GM12878 (cell line): ENCODE measurements around the gene SRRM5. TPM values are rescaled to one million over a fixed set of nuclear protein-coding genes. Genes with fewer than 3 reads are reported as not detected.

ENCODE experiments used
- ATAC-seq: fragments of 200-7000 bp; cut with Tn5 transposase; 3 replicates; pipeline ENCODE4 v1.9.1; 2020; ENCODE audit warnings: mild to moderate bottlenecking, moderate library complexity
- BruUV-seq: library from RNA; stranded (reverse); fragments of 400-500 nt; replicated peaks from 2 replicates; lab custom pipeline; 2021; lab: Mats Ljungman, UMichigan
- CTCF ChIA-PET: fragments of 300-600 bp; sonication (Branson Sonifier 250); formaldehyde crosslinking; extraction: SDS; loops from one replicate; lab custom pipeline; 2021; ENCODE audit warnings: inconsistent platforms; lab: Yijun Ruan, JAX
- POLR2A ChIA-PET: fragments of 350-600 bp; formaldehyde crosslinking; extraction: SDS; loops from one replicate; lab custom pipeline; 2021; ENCODE audit warnings: inconsistent platforms; lab: Charles Lee
- RAD21 ChIA-PET: fragments of 300-600 bp; sonication (Branson Sonifier 250); formaldehyde crosslinking; loops from one replicate; lab custom pipeline; 2023; ENCODE audit warnings: antibody characterized with exemption; ENCODE audit not compliant: unreplicated experiment; lab: Charles Lee
- SMC1A ChIA-PET: fragments of 300-600 bp; sonication (Branson Sonifier 250); formaldehyde crosslinking; loops from one replicate; lab custom pipeline; 2023; ENCODE audit not compliant: unreplicated experiment, uncharacterized antibody; lab: Charles Lee
- DNase-seq: peaks from one replicate; pipeline ENCODE4 v3.0.0-alpha.2; 2011; ENCODE audit warnings: low read depth, low spot score
- FAIRE-seq: peaks from 3 replicates; lab custom pipeline; 2011; peaks lifted over from hg19 to GRCh38; lab: Jason Lieb, UNC
- H2AFZ ChIP-seq: 2 replicates; pipeline ENCODE4 v1.6.0; 2011; ENCODE audit warnings: low read depth, low read length, control low read depth; ENCODE audit not compliant: control insufficient read depth
- H3K27ac ChIP-seq: 2 replicates; pipeline ENCODE4 v1.5.1; 2011; ENCODE audit warnings: control low read depth; ENCODE audit not compliant: control insufficient read depth, insufficient read depth
- H3K27me3 ChIP-seq, 2 experiments: replicated peaks in 1 of 2; 2 replicates each; pipeline versions ENCODE4 v1.6.0 to v1.6.1; 2011; ENCODE audit warnings: low read length in 1 of 2; ENCODE audit not compliant: control insufficient read depth in 2 of 2, insufficient read depth in 2 of 2
- H3K36me3 ChIP-seq, 2 experiments: 2 replicates each; pipeline ENCODE4 v1.5.1; 2011; ENCODE audit warnings: low read length in 1 of 2; ENCODE audit not compliant: control insufficient read depth in 2 of 2, insufficient read depth in 2 of 2
- H3K4me1 ChIP-seq: 2 replicates; pipeline ENCODE4 v1.6.1; 2011; ENCODE audit warnings: mild to moderate bottlenecking, low read length, moderate library complexity, mixed read lengths; ENCODE audit not compliant: control insufficient read depth, insufficient read depth
- H3K4me2 ChIP-seq: 2 replicates; pipeline ENCODE4 v1.6.0; 2011; ENCODE audit warnings: control low read depth; ENCODE audit not compliant: control insufficient read depth, insufficient read depth
- H3K4me3 ChIP-seq: fragments of 200-600 bp; sonication (generic); 2 replicates; pipeline ENCODE4 v1.5.1; 2016
- H3K79me2 ChIP-seq: 2 replicates; pipeline ENCODE4 v1.6.0; 2011; ENCODE audit warnings: low read length; ENCODE audit not compliant: control insufficient read depth, insufficient read depth
- H3K9ac ChIP-seq: 2 replicates; pipeline ENCODE4 v1.8.0; 2011; ENCODE audit warnings: low read length, control low read depth, mixed read lengths; ENCODE audit not compliant: control insufficient read depth, insufficient read depth
- H3K9me3 ChIP-seq: replicated peaks from 3 replicates; pipeline ENCODE4 v1.5.1; 2011; ENCODE audit warnings: mild to moderate bottlenecking, low read length; ENCODE audit not compliant: control insufficient read depth, insufficient read depth
- H4K20me1 ChIP-seq: 2 replicates; pipeline ENCODE4 v1.6.0; 2011; ENCODE audit not compliant: control insufficient read depth, insufficient read depth
- BMI1 ChIP-seq: fragments of 450-650 bp; IDR thresholded peaks from 2 replicates; pipeline ENCODE4 v1.6.1; 2016; ENCODE audit warnings: mild to moderate bottlenecking, moderate library complexity, borderline replicate concordance
- EGR1 ChIP-seq, 2 experiments: IDR thresholded peaks; 1 replicate in 1 of 2; 2 replicates in 1 of 2; pipeline ENCODE4 v1.6.1; 2011 to 2012; ENCODE audit warnings: low read depth in 2 of 2, low read length in 2 of 2, borderline replicate concordance in 1 of 2, mild to moderate bottlenecking in 1 of 2, moderate library complexity in 1 of 2
- FOS ChIP-seq: IDR thresholded peaks from 3 replicates; pipeline ENCODE4 v1.6.1; 2011; ENCODE audit warnings: borderline replicate concordance; ENCODE audit not compliant: insufficient read length; ENCODE audit errors: extremely low read depth
- HDAC2 ChIP-seq: fragments of 200-600 bp; sonication (generic); IDR thresholded peaks from 2 replicates; pipeline ENCODE4 v1.6.1; 2017
- JUND ChIP-seq: IDR thresholded peaks from 2 replicates; pipeline ENCODE4 v1.6.1; 2012; ENCODE audit warnings: low read depth, mild to moderate bottlenecking, low read length, improper control_type of control experiment, moderate library complexity
- PML ChIP-seq: IDR thresholded peaks from 2 replicates; pipeline ENCODE4 v1.6.1; 2012; ENCODE audit warnings: low read length, inconsistent platforms
- RUNX3 ChIP-seq: IDR thresholded peaks from 2 replicates; pipeline ENCODE4 v1.6.1; 2012; ENCODE audit warnings: low read length, inconsistent platforms
- SIN3A ChIP-seq: IDR thresholded peaks from 2 replicates; pipeline ENCODE4 v1.6.1; 2012; ENCODE audit warnings: low read depth, low read length, improper control_type of control experiment
- SP1 ChIP-seq: IDR thresholded peaks from one replicate; pipeline ENCODE4 v1.6.1; 2011; ENCODE audit warnings: low read depth, low read length
- TBL1XR1 ChIP-seq: IDR thresholded peaks from 2 replicates; pipeline ENCODE4 v1.6.1; 2012; ENCODE audit warnings: low read depth, low read length, improper control_type of control experiment
- ZBTB11 ChIP-seq: fragments of 450-650 bp; formaldehyde crosslinking; IDR thresholded peaks from 2 replicates; pipeline ENCODE4 v1.5.0; 2022; ENCODE audit warnings: mild to moderate bottlenecking, missing genetic modification characterization
- WGBS: methylation state at CpG from one replicate; pipeline ENCODE4 v1.1.6; 2016; ENCODE audit warnings: low lambda C conversion rate; ENCODE audit not compliant: insufficient replicate concordance, insufficient coverage; ENCODE audit errors: missing lambda C conversion rate; 5-methylcytosine and 5-hydroxymethylcytosine counted together
- in situ Hi-C: fragments of 300-500 bp; cut with MboI; formaldehyde crosslinking; loops from 9 replicates; pipeline ENCODE4 v1.14.3; 2018; ENCODE audit warnings: mixed read lengths
- intact Hi-C: fragments of 100-400 bp; cut with micrococcal nuclease; formaldehyde crosslinking; loops from one replicate; pipeline ENCODE4 v1.14.2; 2022; ENCODE audit not compliant: unreplicated experiment
- polyA plus RNA-seq, 11 experiments: library from polyadenylated mRNA; depleted of rRNA in 4 of 11; unstranded in 6 of 11; stranded (reverse) in 5 of 11; fragments of >200 nt; fragmentation: Nextera tagmentation in 4 of 11; fragmentation: Illumina TruSeq in 1 of 11; extraction: Ambion mirVana in 4 of 11; extraction: Trizol in 1 of 11; gene quantifications; 1 replicate in 1 of 11; 2 replicates in 10 of 11; pipeline versions ENCODE4 v1.2.1 to v1.2.3, GENCODE V29; 2011 to 2016; ENCODE audit warnings: inconsistent platforms in 2 of 11, missing spikeins in 2 of 11, low read depth in 1 of 11
- total RNA-seq, 4 experiments: library from RNA; depleted of rRNA in 3 of 4; stranded (reverse); fragments of >200 nt in 3 of 4; fragmentation: Illumina TruSeq in 1 of 4; extraction: Trizol in 1 of 4; gene quantifications; 2 replicates each; pipeline versions ENCODE4 v1.2.1 to v1.2.3, GENCODE V29; 2013 to 2021
- TF ChIP-seq, protein P1 (sequence below): fragments of 450-650 bp; IDR thresholded peaks from 2 replicates; pipeline ENCODE4 v1.6.1; 2017; ENCODE audit warnings: mild to moderate bottlenecking, moderate library complexity
- TF ChIP-seq, protein P2 (sequence below): fragments of 450-650 bp; IDR thresholded peaks from 2 replicates; pipeline ENCODE4 v1.6.1; 2017; ENCODE audit warnings: low read depth, mild to moderate bottlenecking, moderate library complexity

Gene SRRM5
- total and polyA plus RNA-seq, 10 of the 15 experiments (the other 5 are each of a cell fraction or from before 2014, with no cell fraction given) = 0.06 to 0.38 (median 0.24) TPM; not detected in 2

- H3K79me2 ChIP-seq = peaks cover 37% of the 10 kb centered on the region
- DNase-seq = no peak
- peak overlapping the region; percentile 91 for H3K9ac ChIP-seq
- WGBS = 82% methylated on average over 10 of the region's 10 CpGs
- H3K27ac ChIP-seq = no peak overlapping the region
- peaks cover 7% of the 10 kb centered on the region; the same call in 1 of the 2 replicates for H3K4me1 ChIP-seq
- SMC1A ChIA-PET = interaction anchor here (0.5 to 5.4 kb wide), 23 partner anchors 11 to 449 kb away, joined by 3 to 59 read pairs (median 5); partner anchors contain the start of genes PHLDB3, PINLYP, XRCC1 and ZNF575
- no peak for FAIRE-seq
- BruUV-seq = no TSS peak
- POLR2A ChIA-PET = interaction anchor here (0.5 to 3.7 kb wide), 7 partner anchors 10 to 162 kb away, joined by 3 to 22 read pairs (median 3); partner anchors contain the start of genes PINLYP, XRCC1 and ZNF575
- H4K20me1 ChIP-seq = no peaks in the 10 kb centered on the region
- ATAC-seq = no peak
- TF ChIP-seq, protein P1, sequence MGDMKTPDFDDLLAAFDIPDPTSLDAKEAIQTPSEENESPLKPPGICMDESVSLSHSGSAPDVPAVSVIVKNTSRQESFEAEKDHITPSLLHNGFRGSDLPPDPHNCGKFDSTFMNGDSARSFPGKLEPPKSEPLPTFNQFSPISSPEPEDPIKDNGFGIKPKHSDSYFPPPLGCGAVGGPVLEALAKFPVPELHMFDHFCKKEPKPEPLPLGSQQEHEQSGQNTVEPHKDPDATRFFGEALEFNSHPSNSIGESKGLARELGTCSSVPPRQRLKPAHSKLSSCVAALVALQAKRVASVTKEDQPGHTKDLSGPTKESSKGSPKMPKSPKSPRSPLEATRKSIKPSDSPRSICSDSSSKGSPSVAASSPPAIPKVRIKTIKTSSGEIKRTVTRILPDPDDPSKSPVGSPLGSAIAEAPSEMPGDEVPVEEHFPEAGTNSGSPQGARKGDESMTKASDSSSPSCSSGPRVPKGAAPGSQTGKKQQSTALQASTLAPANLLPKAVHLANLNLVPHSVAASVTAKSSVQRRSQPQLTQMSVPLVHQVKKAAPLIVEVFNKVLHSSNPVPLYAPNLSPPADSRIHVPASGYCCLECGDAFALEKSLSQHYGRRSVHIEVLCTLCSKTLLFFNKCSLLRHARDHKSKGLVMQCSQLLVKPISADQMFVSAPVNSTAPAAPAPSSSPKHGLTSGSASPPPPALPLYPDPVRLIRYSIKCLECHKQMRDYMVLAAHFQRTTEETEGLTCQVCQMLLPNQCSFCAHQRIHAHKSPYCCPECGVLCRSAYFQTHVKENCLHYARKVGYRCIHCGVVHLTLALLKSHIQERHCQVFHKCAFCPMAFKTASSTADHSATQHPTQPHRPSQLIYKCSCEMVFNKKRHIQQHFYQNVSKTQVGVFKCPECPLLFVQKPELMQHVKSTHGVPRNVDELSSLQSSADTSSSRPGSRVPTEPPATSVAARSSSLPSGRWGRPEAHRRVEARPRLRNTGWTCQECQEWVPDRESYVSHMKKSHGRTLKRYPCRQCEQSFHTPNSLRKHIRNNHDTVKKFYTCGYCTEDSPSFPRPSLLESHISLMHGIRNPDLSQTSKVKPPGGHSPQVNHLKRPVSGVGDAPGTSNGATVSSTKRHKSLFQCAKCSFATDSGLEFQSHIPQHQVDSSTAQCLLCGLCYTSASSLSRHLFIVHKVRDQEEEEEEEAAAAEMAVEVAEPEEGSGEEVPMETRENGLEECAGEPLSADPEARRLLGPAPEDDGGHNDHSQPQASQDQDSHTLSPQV = no peak
- no peak for TF ChIP-seq BMI1
- TF ChIP-seq RUNX3 = no peak
- no peak for TF ChIP-seq ZBTB11
- TF ChIP-seq, protein P2, sequence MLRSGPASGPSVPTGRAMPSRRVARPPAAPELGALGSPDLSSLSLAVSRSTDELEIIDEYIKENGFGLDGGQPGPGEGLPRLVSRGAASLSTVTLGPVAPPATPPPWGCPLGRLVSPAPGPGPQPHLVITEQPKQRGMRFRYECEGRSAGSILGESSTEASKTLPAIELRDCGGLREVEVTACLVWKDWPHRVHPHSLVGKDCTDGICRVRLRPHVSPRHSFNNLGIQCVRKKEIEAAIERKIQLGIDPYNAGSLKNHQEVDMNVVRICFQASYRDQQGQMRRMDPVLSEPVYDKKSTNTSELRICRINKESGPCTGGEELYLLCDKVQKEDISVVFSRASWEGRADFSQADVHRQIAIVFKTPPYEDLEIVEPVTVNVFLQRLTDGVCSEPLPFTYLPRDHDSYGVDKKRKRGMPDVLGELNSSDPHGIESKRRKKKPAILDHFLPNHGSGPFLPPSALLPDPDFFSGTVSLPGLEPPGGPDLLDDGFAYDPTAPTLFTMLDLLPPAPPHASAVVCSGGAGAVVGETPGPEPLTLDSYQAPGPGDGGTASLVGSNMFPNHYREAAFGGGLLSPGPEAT = no peak
- TF ChIP-seq FOS = no peak
- TF ChIP-seq PML = no peak
- TF ChIP-seq EGR1 (IDR thresholded peaks at IDR 0.05; ENCODE audit: borderline replicate concordance in 1 of 2, low read depth in 2 of 2, low read length in 2 of 2) = no peak
- no peak for TF ChIP-seq JUND
- no peak for TF ChIP-seq SP1
- no peak for TF ChIP-seq HDAC2
- no peak for TF ChIP-seq SIN3A
- TF ChIP-seq TBL1XR1 = no peak
- in situ Hi-C loops (no loop called here), intact Hi-C loops (loop anchor here (1.0 to 2.0 kb wide), 3 partner anchors 39 to 187 kb away; partner anchors contain the start of gene KCNN4)
- RAD21 ChIA-PET = interaction anchor here (0.7 to 4.8 kb wide), 21 partner anchors 10 to 215 kb away, joined by 3 to 92 read pairs (median 9); partner anchors contain the start of genes ETHE1, PINLYP, XRCC1 and ZNF575
- H3K4me3 ChIP-seq = peak overlapping the region; percentile 32; the same call in 1 of the 2 replicates
- no peaks in the 10 kb centered on the region for H3K27me3 ChIP-seq
- H3K4me2 ChIP-seq = no peak overlapping the region; the same call in 1 of the 2 replicates
- CTCF ChIA-PET = interaction anchor here (0.5 to 6.6 kb wide), 36 partner anchors 8 to 618 kb away, joined by 3 to 169 read pairs (median 5); partner anchors contain the start of genes ETHE1, PINLYP, SMG9 and XRCC1
- no peak overlapping the region for H2AFZ ChIP-seq
- no peaks in the 10 kb centered on the region for H3K9me3 ChIP-seq
- peaks cover 5 to 11% of the 10 kb centered on the region in 2 experiments; a peak in 3 of 4 replicates for H3K36me3 ChIP-seq
These were observed 17.7 kb upstream of the SRRM5 start for GRCh38 chr19:43594081-43594697.
